HEK293 (cell line): ENCODE data around the gene RACGAP1.

Experiments used
- CTCF ChIA-PET: fragments of 350-600 bp; formaldehyde crosslinking; extraction: SDS; loops from one replicate; lab custom pipeline; 2021; ENCODE audit warnings: antibody characterized with exemption; lab: Yijun Ruan, JAX
- POLR2A ChIA-PET: fragments of 300-600 bp; formaldehyde crosslinking; extraction: SDS; loops from one replicate; lab custom pipeline; 2020; ENCODE audit warnings: antibody characterized with exemption, inconsistent platforms; lab: Yijun Ruan, JAX
- H3K27ac ChIP-seq: fragments of 200-500 bp; sonication (Bioruptor generic); 2 replicates; pipeline ENCODE4 v1.5.1; 2014; ENCODE audit warnings: low read depth, low read length, control low read depth, inconsistent platforms; ENCODE audit errors: extremely low read depth
- H3K36me3 ChIP-seq, 2 experiments: fragments of 200-500 bp in 1 of 2; sonication (Bioruptor generic) in 1 of 2; 1 replicate in 1 of 2; 2 replicates in 1 of 2; pipeline ENCODE4 v1.5.1; 2014 to 2017; ENCODE audit warnings: inconsistent platforms in 2 of 2, low read length in 2 of 2; ENCODE audit not compliant: control insufficient read depth in 2 of 2, insufficient read depth in 1 of 2
- H3K4me1 ChIP-seq: fragments of 200-500 bp; sonication (Bioruptor generic); 2 replicates; pipeline ENCODE4 v1.5.1; 2014; ENCODE audit warnings: mild to moderate bottlenecking, low read length, inconsistent platforms; ENCODE audit not compliant: control insufficient read depth, insufficient read depth
- H3K4me3 ChIP-seq: 2 replicates; pipeline ENCODE4 v1.5.1; 2011; ENCODE audit warnings: low read depth, mild to moderate bottlenecking, control low read depth, low read length, moderate library complexity
- H3K9me3 ChIP-seq: fragments of 200-500 bp; sonication (Bioruptor generic); 2 replicates; pipeline ENCODE4 v1.5.1; 2014; ENCODE audit warnings: low read depth, low read length, inconsistent platforms; ENCODE audit not compliant: control insufficient read depth, insufficient read depth
- KLF10 ChIP-seq: fragments of 450-650 bp; IDR thresholded peaks from 2 replicates; pipeline ENCODE4 v1.5.1; 2018; ENCODE audit warnings: missing biosample characterization, mild to moderate bottlenecking, missing genetic modification characterization
- KLF16 ChIP-seq: fragments of 450-650 bp; formaldehyde crosslinking; IDR thresholded peaks from 2 replicates; pipeline ENCODE4 v1.5.1; 2017; ENCODE audit warnings: missing biosample characterization, missing genetic modification characterization
- OSR2 ChIP-seq: fragments of 450-650 bp; formaldehyde crosslinking; IDR thresholded peaks from 2 replicates; pipeline ENCODE4 v1.5.1; 2016; ENCODE audit warnings: missing biosample characterization, missing genetic modification characterization
- ZFHX2 ChIP-seq: fragments of 450-650 bp; formaldehyde crosslinking; conservative IDR thresholded peaks from 2 replicates; pipeline ENCODE4 v1.5.1; 2016; ENCODE audit warnings: missing biosample characterization, missing genetic modification characterization
- ZNF157 ChIP-seq: fragments of 450-650 bp; formaldehyde crosslinking; IDR thresholded peaks from 2 replicates; pipeline ENCODE4 v1.5.1; 2016; ENCODE audit warnings: missing biosample characterization, missing genetic modification characterization
- ZNF184 ChIP-seq: fragments of 450-650 bp; IDR thresholded peaks from 2 replicates; pipeline ENCODE4 v1.5.1; 2018; ENCODE audit warnings: missing biosample characterization, mild to moderate bottlenecking, missing genetic modification characterization
- ZNF274 ChIP-seq, 2 experiments: fragments of 200-500 bp in 1 of 2; fragments of 450-650 bp in 1 of 2; sonication (Bioruptor generic) in 1 of 2; formaldehyde crosslinking in 1 of 2; IDR thresholded peaks; 2 replicates each; pipeline versions ENCODE4 v1.5.1 to v1.6.1; 2014 to 2016; ENCODE audit warnings: borderline replicate concordance in 1 of 2, inconsistent platforms in 1 of 2, low read length in 1 of 2, missing biosample characterization in 1 of 2, missing genetic modification characterization in 1 of 2
- ZNF426 ChIP-seq: fragments of 450-650 bp; formaldehyde crosslinking; IDR thresholded peaks from 2 replicates; pipeline ENCODE4 v1.5.1; 2017; ENCODE audit warnings: missing biosample characterization, missing genetic modification characterization, mild to moderate bottlenecking, inconsistent platforms, moderate library complexity
- ZNF558 ChIP-seq: fragments of 450-650 bp; formaldehyde crosslinking; IDR thresholded peaks from 2 replicates; pipeline ENCODE4 v1.5.1; 2016; ENCODE audit warnings: missing biosample characterization, missing genetic modification characterization
- ZNF560 ChIP-seq: fragments of 450-650 bp; formaldehyde crosslinking; IDR thresholded peaks from 2 replicates; pipeline ENCODE4 v1.5.1; 2017; ENCODE audit warnings: missing biosample characterization, missing genetic modification characterization, borderline replicate concordance
- ZNF76 ChIP-seq: fragments of 450-650 bp; formaldehyde crosslinking; IDR thresholded peaks from 2 replicates; pipeline ENCODE4; 2016; ENCODE audit warnings: low read depth, missing biosample characterization, missing genetic modification characterization, borderline replicate concordance
- TF ChIP-seq, protein P1 (sequence below): fragments of 450-650 bp; formaldehyde crosslinking; IDR thresholded peaks from 2 replicates; pipeline ENCODE4 v1.5.1; 2016; ENCODE audit warnings: missing biosample characterization, missing genetic modification characterization
- TF ChIP-seq, protein P2 (sequence below): fragments of 450-650 bp; formaldehyde crosslinking; IDR thresholded peaks from 2 replicates; pipeline ENCODE4 v1.5.1; 2016; ENCODE audit warnings: missing biosample characterization, missing genetic modification characterization
- TF ChIP-seq, protein P3 (sequence below): fragments of 450-650 bp; formaldehyde crosslinking; conservative IDR thresholded peaks from 2 replicates; pipeline ENCODE4 v1.5.1; 2016; ENCODE audit warnings: low read depth, missing biosample characterization, missing genetic modification characterization
- TF ChIP-seq, protein P4 (sequence below): fragments of 450-650 bp; formaldehyde crosslinking; IDR thresholded peaks from 2 replicates; pipeline ENCODE4 v1.5.1; 2016; ENCODE audit warnings: missing biosample characterization, missing genetic modification characterization
- TF ChIP-seq, protein P5 (sequence below): fragments of 450-650 bp; formaldehyde crosslinking; IDR thresholded peaks from 2 replicates; pipeline ENCODE4 v1.5.1; 2017; ENCODE audit warnings: missing biosample characterization, missing genetic modification characterization

Gene RACGAP1

DNA sequence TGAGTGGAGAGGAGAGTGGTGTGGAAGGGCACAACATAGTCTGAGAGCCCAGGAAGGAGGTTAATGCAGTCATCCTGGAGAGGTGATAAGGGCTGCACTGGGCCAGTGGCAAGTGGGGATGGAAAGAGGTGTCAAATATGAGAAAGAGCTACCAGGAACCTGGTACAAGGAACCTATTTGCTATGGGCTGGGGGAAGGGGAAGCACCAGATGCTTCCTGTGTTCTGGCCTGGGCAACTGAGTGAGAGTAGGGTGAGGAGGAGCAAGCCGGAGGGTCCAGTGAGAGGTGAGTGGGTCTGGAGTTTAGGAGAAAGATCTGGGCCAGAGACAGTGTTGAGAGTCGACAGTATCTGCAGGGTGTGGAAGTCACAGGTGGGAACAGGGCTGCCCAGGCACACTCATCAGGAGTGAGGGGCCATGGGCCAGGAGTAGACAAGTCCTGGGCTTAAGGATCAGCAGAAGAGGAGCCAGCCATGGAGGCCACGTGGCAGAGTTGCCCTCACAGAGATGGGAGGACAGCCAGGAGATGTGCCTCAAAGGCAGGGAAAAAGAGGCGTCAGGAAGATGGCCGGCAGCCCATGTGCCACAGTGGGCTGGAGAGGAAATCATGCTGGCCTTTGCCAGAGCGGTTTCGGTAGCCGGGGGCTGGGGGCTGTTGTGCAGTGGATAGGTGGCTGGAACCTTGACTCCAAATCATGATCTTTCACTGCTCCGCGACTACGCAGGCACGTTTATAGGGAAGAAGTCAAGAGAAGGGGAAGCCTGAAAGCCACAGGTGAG, 55.5 kb downstream of the RACGAP1 start:
- H3K4me1 ChIP-seq: no peaks in the 10 kb centered on the region
- ChIA-PET CTCF (interaction anchor here (0.7 to 7.1 kb wide), 10 partner anchors 10 to 196 kb away, joined by 4 to 104 read pairs (median 14); no protein-coding TSS in a partner anchor), POLR2A (no interaction called here)

DNA sequence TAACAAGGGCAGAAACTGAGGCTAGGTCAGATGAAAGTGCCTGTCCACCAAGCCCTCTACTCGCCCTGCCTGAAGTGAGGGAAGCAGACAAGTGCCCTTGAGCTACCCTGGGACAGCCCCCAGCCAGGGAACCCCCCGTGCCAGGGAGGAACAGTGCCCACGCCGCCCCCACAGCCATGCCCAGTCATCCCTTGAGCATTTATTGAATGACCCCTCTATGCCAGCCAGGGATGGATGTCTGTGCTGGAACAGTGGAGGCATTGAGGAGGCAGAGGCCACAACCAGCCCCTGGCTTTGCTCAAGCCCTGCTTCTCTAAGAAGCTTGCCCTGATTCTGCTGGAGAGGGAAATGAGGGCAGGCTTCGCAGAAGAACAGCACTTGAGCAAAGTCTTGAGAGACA, 56.3 kb downstream of the RACGAP1 start:
- Histone ChIP-seq H3K36me3 (no peaks in the 10 kb centered on the region), H3K4me3 (no peak overlapping the region), H3K4me1 (no peaks in the 10 kb centered on the region), H3K27ac (no peak overlapping the region), H3K9me3 (no peaks in the 10 kb centered on the region)
- TF ChIP-seq OSR2 (tag by site-specific recombination): no peak
- TF ChIP-seq ZFHX2: peak; percentile 27; the same call in 1 of the 2 replicates
- no peak for TF ChIP-seq ZNF274 (IDR thresholded peaks at IDR 0.05; ENCODE audit: low read length)
- TF ChIP-seq ZNF274 (tag by site-specific recombination; IDR thresholded peaks at IDR 0.05; ENCODE audit: borderline replicate concordance): no peak
- POLR2A ChIA-PET: no interaction called here
- CTCF ChIA-PET: interaction anchor here (0.5 to 7.1 kb wide), 15 partner anchors 10 to 348 kb away, joined by 3 to 104 read pairs (median 9); no protein-coding TSS in a partner anchor

More for the DNA sequence above, 55.5 kb downstream of the RACGAP1 start:
- H3K36me3 ChIP-seq: no peaks in the 10 kb centered on the region
- no peak overlapping the region for H3K4me3 ChIP-seq
- H3K9me3 ChIP-seq: no peaks in the 10 kb centered on the region
- TF ChIP-seq ZNF560 (tag by site-specific recombination): no peak
- no peak for TF ChIP-seq KLF10 (tag by site-specific recombination)
- TF ChIP-seq, protein P1, sequence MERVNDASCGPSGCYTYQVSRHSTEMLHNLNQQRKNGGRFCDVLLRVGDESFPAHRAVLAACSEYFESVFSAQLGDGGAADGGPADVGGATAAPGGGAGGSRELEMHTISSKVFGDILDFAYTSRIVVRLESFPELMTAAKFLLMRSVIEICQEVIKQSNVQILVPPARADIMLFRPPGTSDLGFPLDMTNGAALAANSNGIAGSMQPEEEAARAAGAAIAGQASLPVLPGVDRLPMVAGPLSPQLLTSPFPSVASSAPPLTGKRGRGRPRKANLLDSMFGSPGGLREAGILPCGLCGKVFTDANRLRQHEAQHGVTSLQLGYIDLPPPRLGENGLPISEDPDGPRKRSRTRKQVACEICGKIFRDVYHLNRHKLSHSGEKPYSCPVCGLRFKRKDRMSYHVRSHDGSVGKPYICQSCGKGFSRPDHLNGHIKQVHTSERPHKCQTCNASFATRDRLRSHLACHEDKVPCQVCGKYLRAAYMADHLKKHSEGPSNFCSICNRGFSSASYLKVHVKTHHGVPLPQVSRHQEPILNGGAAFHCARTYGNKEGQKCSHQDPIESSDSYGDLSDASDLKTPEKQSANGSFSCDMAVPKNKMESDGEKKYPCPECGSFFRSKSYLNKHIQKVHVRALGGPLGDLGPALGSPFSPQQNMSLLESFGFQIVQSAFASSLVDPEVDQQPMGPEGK (tag by site-specific recombination): no peak
- TF ChIP-seq ZNF558 (tag by site-specific recombination): no peak
- TF ChIP-seq ZNF157: no peak
- TF ChIP-seq, all 188 proteins: peak for 0
- H3K27ac ChIP-seq: no peak overlapping the region

DNA sequence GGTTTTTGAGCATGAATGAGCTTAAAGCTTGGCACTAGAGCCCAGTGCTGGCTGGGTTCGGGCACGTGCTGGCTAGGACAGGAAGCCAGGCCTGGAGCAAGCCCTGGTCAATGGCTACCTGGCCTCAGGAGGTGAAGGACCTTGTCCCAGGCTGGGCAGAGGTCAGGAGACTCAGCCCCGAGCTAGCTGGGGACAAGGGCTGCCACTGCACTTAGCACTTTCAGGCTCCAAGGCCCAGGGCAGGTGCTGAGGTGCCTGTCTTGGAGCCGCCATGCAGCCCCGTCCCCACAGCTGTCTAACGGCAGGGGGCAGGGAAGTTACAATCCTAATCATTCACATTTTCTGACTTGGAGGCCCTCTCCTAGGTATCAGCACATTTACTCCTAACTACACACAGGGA, 56.8 kb downstream of the RACGAP1 start:
- POLR2A ChIA-PET: no interaction called here
- TF ChIP-seq, protein P2, sequence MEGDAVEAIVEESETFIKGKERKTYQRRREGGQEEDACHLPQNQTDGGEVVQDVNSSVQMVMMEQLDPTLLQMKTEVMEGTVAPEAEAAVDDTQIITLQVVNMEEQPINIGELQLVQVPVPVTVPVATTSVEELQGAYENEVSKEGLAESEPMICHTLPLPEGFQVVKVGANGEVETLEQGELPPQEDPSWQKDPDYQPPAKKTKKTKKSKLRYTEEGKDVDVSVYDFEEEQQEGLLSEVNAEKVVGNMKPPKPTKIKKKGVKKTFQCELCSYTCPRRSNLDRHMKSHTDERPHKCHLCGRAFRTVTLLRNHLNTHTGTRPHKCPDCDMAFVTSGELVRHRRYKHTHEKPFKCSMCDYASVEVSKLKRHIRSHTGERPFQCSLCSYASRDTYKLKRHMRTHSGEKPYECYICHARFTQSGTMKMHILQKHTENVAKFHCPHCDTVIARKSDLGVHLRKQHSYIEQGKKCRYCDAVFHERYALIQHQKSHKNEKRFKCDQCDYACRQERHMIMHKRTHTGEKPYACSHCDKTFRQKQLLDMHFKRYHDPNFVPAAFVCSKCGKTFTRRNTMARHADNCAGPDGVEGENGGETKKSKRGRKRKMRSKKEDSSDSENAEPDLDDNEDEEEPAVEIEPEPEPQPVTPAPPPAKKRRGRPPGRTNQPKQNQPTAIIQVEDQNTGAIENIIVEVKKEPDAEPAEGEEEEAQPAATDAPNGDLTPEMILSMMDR: no peak
- TF ChIP-seq KLF16 (tag by site-specific recombination) (no peak), ZNF426 (tag by site-specific recombination) (no peak), ZNF76 (tag by site-specific recombination) (no peak), ZNF184 (tag by site-specific recombination) (no peak)
- TF ChIP-seq, protein P3, sequence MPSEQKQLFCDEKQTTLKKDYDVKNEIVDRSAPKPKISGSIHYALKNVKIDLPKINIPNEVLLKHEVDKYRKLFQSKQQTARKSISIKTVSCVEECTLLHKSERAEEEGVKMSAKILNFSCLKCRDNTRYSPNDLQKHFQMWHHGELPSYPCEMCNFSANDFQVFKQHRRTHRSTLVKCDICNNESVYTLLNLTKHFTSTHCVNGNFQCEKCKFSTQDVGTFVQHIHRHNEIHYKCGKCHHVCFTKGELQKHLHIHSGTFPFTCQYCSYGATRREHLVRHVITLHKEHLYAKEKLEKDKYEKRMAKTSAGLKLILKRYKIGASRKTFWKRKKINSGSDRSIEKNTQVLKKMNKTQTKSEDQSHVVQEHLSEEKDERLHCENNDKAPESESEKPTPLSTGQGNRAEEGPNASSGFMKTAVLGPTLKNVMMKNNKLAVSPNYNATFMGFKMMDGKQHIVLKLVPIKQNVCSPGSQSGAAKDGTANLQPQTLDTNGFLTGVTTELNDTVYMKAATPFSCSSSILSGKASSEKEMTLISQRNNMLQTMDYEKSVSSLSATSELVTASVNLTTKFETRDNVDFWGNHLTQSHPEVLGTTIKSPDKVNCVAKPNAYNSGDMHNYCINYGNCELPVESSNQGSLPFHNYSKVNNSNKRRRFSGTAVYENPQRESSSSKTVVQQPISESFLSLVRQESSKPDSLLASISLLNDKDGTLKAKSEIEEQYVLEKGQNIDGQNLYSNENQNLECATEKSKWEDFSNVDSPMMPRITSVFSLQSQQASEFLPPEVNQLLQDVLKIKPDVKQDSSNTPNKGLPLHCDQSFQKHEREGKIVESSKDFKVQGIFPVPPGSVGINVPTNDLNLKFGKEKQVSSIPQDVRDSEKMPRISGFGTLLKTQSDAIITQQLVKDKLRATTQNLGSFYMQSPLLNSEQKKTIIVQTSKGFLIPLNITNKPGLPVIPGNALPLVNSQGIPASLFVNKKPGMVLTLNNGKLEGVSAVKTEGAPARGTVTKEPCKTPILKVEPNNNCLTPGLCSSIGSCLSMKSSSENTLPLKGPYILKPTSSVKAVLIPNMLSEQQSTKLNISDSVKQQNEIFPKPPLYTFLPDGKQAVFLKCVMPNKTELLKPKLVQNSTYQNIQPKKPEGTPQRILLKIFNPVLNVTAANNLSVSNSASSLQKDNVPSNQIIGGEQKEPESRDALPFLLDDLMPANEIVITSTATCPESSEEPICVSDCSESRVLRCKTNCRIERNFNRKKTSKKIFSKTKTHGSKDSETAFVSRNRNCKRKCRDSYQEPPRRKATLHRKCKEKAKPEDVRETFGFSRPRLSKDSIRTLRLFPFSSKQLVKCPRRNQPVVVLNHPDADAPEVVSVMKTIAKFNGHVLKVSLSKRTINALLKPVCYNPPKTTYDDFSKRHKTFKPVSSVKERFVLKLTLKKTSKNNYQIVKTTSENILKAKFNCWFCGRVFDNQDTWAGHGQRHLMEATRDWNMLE (tag by site-specific recombination): no peak
- TF ChIP-seq, protein P4, sequence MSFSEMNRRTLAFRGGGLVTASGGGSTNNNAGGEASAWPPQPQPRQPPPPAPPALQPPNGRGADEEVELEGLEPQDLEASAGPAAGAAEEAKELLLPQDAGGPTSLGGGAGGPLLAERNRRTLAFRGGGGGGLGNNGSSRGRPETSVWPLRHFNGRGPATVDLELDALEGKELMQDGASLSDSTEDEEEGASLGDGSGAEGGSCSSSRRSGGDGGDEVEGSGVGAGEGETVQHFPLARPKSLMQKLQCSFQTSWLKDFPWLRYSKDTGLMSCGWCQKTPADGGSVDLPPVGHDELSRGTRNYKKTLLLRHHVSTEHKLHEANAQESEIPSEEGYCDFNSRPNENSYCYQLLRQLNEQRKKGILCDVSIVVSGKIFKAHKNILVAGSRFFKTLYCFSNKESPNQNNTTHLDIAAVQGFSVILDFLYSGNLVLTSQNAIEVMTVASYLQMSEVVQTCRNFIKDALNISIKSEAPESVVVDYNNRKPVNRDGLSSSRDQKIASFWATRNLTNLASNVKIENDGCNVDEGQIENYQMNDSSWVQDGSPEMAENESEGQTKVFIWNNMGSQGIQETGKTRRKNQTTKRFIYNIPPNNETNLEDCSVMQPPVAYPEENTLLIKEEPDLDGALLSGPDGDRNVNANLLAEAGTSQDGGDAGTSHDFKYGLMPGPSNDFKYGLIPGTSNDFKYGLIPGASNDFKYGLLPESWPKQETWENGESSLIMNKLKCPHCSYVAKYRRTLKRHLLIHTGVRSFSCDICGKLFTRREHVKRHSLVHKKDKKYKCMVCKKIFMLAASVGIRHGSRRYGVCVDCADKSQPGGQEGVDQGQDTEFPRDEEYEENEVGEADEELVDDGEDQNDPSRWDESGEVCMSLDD: no peak
- TF ChIP-seq, protein P5, sequence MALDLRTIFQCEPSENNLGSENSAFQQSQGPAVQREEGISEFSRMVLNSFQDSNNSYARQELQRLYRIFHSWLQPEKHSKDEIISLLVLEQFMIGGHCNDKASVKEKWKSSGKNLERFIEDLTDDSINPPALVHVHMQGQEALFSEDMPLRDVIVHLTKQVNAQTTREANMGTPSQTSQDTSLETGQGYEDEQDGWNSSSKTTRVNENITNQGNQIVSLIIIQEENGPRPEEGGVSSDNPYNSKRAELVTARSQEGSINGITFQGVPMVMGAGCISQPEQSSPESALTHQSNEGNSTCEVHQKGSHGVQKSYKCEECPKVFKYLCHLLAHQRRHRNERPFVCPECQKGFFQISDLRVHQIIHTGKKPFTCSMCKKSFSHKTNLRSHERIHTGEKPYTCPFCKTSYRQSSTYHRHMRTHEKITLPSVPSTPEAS (tag by site-specific recombination): no peak

More for the DNA sequence above, 56.8 kb downstream of the RACGAP1 start:
- H3K36me3 ChIP-seq: no peaks in the 10 kb centered on the region
- CTCF ChIA-PET: interaction anchor here (0.6 to 7.1 kb wide), 25 partner anchors 9 to 1158 kb away, joined by 3 to 104 read pairs (median 11); partner anchors contain the start of gene COX14
- no peak overlapping the region for H3K27ac ChIP-seq
- H3K4me1 ChIP-seq: no peaks in the 10 kb centered on the region
- no peaks in the 10 kb centered on the region for H3K9me3 ChIP-seq
- H3K4me3 ChIP-seq: no peak overlapping the region
